ENCODE data around the gene SMC1B. TPM values are rescaled to one million over a fixed set of nuclear protein-coding genes. Genes with fewer than 3 reads are reported as not detected.

The SMC1B gene
- total RNA-seq, 4 donors from 2014 or later: not detected

- no peaks in the 10 kb centered on the region for H3K27me3 ChIP-seq
- DNase-seq: no peak
- intact Hi-C loops (cut with DNase I; ENCODE audit: low total_unique reads) (no loop called here), in situ Hi-C loops (cut with MboI; ENCODE audit: low pct_ligation_motif_present in 1 of 4, low pct_unique_long_range_greater_than_20kb in 1 of 4, low sequenced_read_pairs in 3 of 4) (no loop called here)
- no peaks in the 10 kb centered on the region for H3K36me3 ChIP-seq
- H3K9me3 ChIP-seq: no peaks in the 10 kb centered on the region
- WGBS, 2 donors (ENCODE audit: low coverage in 1 of 2): 80 to 93% methylated on average over 1 to 14 of the region's 14 CpGs
- H3K4me1 ChIP-seq: no peaks in the 10 kb centered on the region
- no peak for TF ChIP-seq POLR2A (IDR thresholded peaks at IDR 0.05)
- no peak overlapping the region for H3K4me3 ChIP-seq
- no peak overlapping the region for H3K27ac ChIP-seq
These were observed 10.9 kb upstream of the SMC1B start for GRCh38 chr22:45424241-45424731.

DNA sequence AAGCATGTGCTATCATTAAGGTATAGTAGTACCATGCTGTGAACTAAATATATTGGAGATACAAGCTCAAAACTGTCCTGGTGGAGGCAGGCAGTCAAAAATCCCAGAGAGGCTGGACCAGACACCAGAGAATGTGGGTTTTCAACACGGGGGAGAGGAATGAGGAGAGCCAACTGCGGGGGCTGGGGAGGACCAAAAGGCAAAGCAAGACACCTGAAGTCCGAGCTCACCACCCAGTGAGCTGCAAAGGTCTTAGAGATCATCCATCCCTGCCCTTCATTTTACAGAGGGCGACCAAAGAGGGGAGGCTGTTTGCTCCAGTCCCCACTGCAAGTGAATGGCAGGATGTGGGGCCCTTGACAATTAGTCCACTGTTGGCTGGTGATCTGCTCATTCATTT lies 10.1 kb upstream of the SMC1B start:
- Histone ChIP-seq H3K27ac (no peak overlapping the region), H3K9me3 (no peaks in the 10 kb centered on the region), H3K27me3 (no peaks in the 10 kb centered on the region), H3K4me3 (no peak overlapping the region), H3K4me1 (no peaks in the 10 kb centered on the region), H3K36me3 (no peaks in the 10 kb centered on the region)
- TF ChIP-seq CTCF (IDR thresholded peaks at IDR 0.05) (no peak), EP300 (IDR thresholded peaks at IDR 0.05; ENCODE audit: low read depth) (no peak), POLR2AphosphoS5 (IDR thresholded peaks at IDR 0.05) (no peak), POLR2A (IDR thresholded peaks at IDR 0.05) (no peak)
- in situ Hi-C loops (cut with MboI; ENCODE audit: low pct_ligation_motif_present in 1 of 4, low pct_unique_long_range_greater_than_20kb in 1 of 4, low sequenced_read_pairs in 3 of 4) (no loop called here), intact Hi-C loops (cut with DNase I; ENCODE audit: low total_unique reads) (no loop called here)
- WGBS, 2 donors (ENCODE audit: low coverage in 1 of 2): 81% methylated on average over 4 of the region's 4 CpGs; no CpG with 5 or more reads in 1 of the 2 donors
- no peak for DNase-seq

- WGBS, 2 donors (ENCODE audit: low coverage in 1 of 2): 95 to 100% methylated on average over 2 to 14 of the region's 14 CpGs
- no peak for TF ChIP-seq CTCF (IDR thresholded peaks at IDR 0.05)
- TF ChIP-seq POLR2AphosphoS5 (IDR thresholded peaks at IDR 0.05): no peak
- no peak for TF ChIP-seq EP300 (IDR thresholded peaks at IDR 0.05; ENCODE audit: low read depth)
- TF ChIP-seq POLR2A (IDR thresholded peaks at IDR 0.05): no peak
- no peak for DNase-seq
These were observed 9.0 kb upstream of the SMC1B start for GRCh38 chr22:45422237-45422983.

DNA sequence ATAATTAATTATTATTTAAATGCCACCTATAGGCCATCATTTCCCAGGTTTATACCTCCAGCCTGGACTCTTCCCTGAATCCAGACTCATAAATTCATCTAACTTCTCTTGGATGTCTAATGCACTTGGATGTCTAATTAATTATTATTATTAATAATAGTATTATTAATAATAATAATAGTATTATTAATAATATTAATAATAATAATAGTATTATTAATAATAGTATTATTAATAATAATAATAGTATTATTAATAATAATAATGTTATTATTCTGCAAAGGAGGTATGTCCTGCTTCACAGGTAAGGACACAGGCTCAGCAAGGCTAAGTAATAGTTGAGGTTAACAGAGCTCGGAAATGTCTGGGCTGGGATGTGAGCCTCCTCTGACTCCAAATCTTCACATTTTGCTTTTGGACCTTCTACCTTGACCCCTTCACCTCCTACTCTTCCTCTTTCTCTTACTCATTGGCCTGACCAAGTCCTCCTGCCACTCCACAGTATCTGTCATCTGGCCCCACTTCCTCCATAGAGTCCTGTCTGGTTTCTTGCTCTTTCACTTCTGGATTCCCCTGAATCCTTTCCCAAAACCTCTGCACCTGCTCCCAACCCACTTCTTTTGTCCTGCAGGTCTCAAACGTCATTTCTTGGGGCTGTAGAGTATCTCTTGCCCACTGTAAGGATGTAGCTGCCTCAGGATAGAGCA lies 8.1 kb upstream of the SMC1B start:
- TF ChIP-seq POLR2A (IDR thresholded peaks at IDR 0.05): no peak
- TF ChIP-seq CTCF (IDR thresholded peaks at IDR 0.05): no peak
- no peak for TF ChIP-seq EP300 (IDR thresholded peaks at IDR 0.05; ENCODE audit: low read depth)
- no peak for TF ChIP-seq POLR2AphosphoS5 (IDR thresholded peaks at IDR 0.05)
- no peak overlapping the region for H3K4me3 ChIP-seq
- H3K36me3 ChIP-seq: no peaks in the 10 kb centered on the region
- H3K27ac ChIP-seq: no peak overlapping the region
- intact Hi-C loops (cut with DNase I; ENCODE audit: low total_unique reads): no loop called here
- DNase-seq: no peak
- 72 to 90% methylated on average over 1 to 2 of the region's 2 CpGs for WGBS, 2 donors (ENCODE audit: low coverage in 1 of 2)
- no peaks in the 10 kb centered on the region for H3K27me3 ChIP-seq
- H3K9me3 ChIP-seq: no peaks in the 10 kb centered on the region
- in situ Hi-C loops (cut with MboI; ENCODE audit: low pct_ligation_motif_present in 1 of 4, low pct_unique_long_range_greater_than_20kb in 1 of 4, low sequenced_read_pairs in 3 of 4): no loop called here
- no peaks in the 10 kb centered on the region for H3K4me1 ChIP-seq

More at GRCh38 chr22:45422237-45422983, 9.0 kb upstream of the SMC1B start:
- no peaks in the 10 kb centered on the region for H3K27me3 ChIP-seq
- intact Hi-C loops (cut with DNase I; ENCODE audit: low total_unique reads): no loop called here
- H3K9me3 ChIP-seq: no peaks in the 10 kb centered on the region
- H3K4me1 ChIP-seq: no peaks in the 10 kb centered on the region
- H3K36me3 ChIP-seq: no peaks in the 10 kb centered on the region
- in situ Hi-C loops (cut with MboI; ENCODE audit: low pct_ligation_motif_present in 1 of 4, low pct_unique_long_range_greater_than_20kb in 1 of 4, low sequenced_read_pairs in 3 of 4): no loop called here
- no peak overlapping the region for H3K4me3 ChIP-seq
- H3K27ac ChIP-seq: no peak overlapping the region

All from transverse colon (tissue), 4 donors.